PFSK-1 (cell line): ENCODE measurements around the gene FBXO8.

Source experiments
- POLR2AphosphoS5 ChIP-seq: IDR thresholded peaks from 2 replicates; pipeline ENCODE4 v1.6.1; 2012; ENCODE audit warnings: low read depth, mild to moderate bottlenecking, control low read depth, low read length, moderate library complexity
- REST ChIP-seq, 2 experiments: IDR thresholded peaks; 2 replicates each; pipeline versions ENCODE4 v1.6.1 to v1.8.0; 2011 to 2012; ENCODE audit warnings: low read depth in 2 of 2, low read length in 2 of 2, control low read depth in 1 of 2, inconsistent platforms in 1 of 2, mild to moderate bottlenecking in 1 of 2, moderate library complexity in 1 of 2; ENCODE audit not compliant: insufficient read depth in 1 of 2
- SIN3A ChIP-seq: IDR thresholded peaks from 2 replicates; pipeline ENCODE4 v1.6.1; 2012; ENCODE audit warnings: mild to moderate bottlenecking, low read length, moderate library complexity, borderline replicate concordance; ENCODE audit not compliant: insufficient read depth
- TAF1 ChIP-seq: IDR thresholded peaks from 2 replicates; pipeline ENCODE4 v1.6.1; 2012; ENCODE audit warnings: low read length, control low read depth, borderline replicate concordance; ENCODE audit not compliant: insufficient read depth

GRCh38 chr4:174305961-174306360 lies 22.5 kb upstream of the FBXO8 start:
- TF ChIP-seq POLR2AphosphoS5 (no peak), TAF1 (no peak), REST (IDR thresholded peaks at IDR 0.05; ENCODE audit: insufficient read depth in 1 of 2, low read depth in 2 of 2, low read length in 2 of 2) (no peak), SIN3A (no peak)
